GM18502 (cell line): Measurements from ENCODE around the gene OR1N2.
"Not testable (repeated sequence)": the region's sequence is repeated elsewhere in the genome, so short reads cannot be mapped to it uniquely, and the experiment has no call there.

Experiments
- ATAC-seq: cut with Tn5 transposase; IDR thresholded peaks from one replicate; pipeline ENCODE4 v1.9.1; 2021; ENCODE audit warnings: mild to moderate bottlenecking; ENCODE audit not compliant: unreplicated experiment, poor library complexity

The OR1N2 gene

GRCh38 chr9:122552812-122553211, at the start of gene OR1N2:
OR1N2 (plus strand) TSS chr9:122553112; CDS start chr9:122553212, 100 bp downstream.
- ATAC-seq = no peak

- ATAC-seq = no peak
These were observed 45.9 kb upstream of the OR1N2 start for GRCh38 chr9:122506964-122507363.

DNA sequence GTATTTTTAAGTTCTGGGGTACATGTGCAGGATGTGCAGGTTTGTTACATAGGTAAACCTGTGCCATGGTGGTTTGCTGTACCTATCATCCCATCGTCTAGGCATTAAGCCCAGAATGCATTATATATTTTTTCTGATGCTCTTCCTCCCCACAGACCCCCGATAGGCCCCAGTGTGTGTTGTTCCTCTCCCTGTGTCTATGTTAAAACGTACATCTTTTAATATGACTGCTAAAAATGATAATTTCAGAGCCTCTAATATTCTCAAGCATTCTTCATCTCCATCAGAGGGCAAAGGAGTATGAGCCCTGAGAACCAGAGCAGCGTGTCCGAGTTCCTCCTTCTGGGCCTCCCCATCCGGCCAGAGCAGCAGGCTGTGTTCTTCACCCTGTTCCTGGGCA, 42.4 kb upstream of the OR1N2 start, which contains the start of gene OR1J2:
TSS of gene OR1J2 (plus strand) at position 301 of the 400 bp plus-strand sequence. CDS start at position 301, 0 bp downstream.
- ATAC-seq = no peak

DNA sequence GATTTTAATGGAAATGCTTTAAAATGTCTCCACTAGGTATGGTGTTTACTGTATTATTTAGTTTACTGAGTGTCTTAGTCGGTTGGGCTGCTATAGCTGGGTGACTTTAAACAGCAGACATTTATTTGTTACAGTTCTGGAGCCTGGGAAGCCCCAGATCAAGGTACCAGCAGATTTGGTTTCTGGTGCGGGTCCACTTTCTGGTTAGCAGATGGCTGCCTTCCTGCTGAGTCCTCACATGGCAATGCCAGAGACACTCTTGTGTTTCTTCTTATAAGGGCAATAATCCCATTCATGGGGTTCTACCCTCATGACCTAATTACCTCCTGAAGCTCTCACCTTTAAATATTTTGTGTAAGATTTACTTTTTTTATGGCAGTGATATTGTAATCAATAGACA, 34.7 kb upstream of the OR1N2 start:
- ATAC-seq = no peak

DNA sequence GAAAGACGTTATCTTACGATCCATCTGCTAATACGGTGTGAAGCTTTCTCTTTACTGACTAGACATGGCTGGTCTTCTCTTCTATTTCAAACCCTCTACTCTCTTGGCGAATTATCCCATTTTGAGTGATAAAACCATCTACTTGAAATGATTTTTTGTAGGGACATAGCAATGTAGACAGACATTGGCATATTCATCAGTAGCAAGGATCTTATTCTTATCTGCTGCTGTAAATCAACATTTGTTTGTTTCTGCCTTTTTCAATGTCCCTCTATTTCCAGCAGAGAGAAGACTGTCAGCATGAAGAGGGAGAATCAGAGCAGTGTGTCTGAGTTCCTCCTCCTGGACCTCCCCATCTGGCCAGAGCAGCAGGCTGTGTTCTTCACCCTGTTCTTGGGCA, 34.1 kb upstream of the OR1N2 start, which contains the start of gene OR1J4:
TSS of gene OR1J4 (plus strand) at position 301 of the 400 bp plus-strand sequence. CDS start at position 301, 0 bp downstream.
- no peak for ATAC-seq

GRCh38 chr9:122519376-122519775, 33.5 kb upstream of the OR1N2 start:
- ATAC-seq = no peak

- no peak for ATAC-seq
These were observed 26.3 kb upstream of the OR1N2 start for GRCh38 chr9:122526602-122527001.

DNA sequence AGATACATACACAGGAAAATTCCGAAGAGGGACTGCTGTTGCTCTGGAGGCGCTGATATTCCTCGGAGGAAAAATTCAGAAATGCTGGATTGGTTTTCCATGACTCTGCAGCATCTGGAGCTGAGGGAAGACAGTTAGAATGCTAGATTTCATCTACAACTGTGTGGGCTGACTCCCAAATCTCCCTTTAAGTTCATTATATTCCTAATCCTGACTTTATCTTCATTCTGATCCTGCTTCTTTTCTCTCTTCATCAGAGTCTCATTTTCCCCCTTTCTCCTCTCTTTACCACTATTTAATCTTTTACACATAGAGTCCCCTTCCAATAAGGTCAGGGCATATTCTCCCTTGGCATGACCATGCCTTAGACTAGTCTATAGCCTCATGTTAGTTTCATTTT, 25.7 kb upstream of the OR1N2 start, which contains the start of gene OR1N1:
TSS of gene OR1N1 (minus strand) at position 101 of the 400 bp plus-strand sequence. CDS start at position 101, 0 bp downstream.
- no peak for ATAC-seq

- ATAC-seq = not testable (repeated sequence)
These were observed 21.8 kb upstream of the OR1N2 start for GRCh38 chr9:122531157-122531556.

DNA sequence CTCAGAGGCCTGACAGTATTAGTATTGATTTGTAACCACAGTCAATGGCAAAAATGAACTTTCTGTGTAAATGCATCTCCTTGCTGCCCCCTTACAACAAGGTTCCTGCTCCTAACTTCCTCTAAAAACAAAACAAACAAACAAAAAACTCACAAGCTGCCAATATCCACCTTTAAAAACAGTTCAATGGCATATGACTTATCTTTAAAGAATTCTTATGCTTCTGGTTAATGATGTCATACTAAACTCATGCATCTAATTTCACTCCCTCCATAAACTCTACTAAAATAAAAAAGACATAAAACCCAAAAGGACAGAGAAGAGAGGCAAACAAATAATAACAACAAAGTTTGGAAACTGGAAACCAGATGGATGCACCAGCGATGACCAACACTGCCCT, 16.8 kb upstream of the OR1N2 start:
- no peak for ATAC-seq

GRCh38 chr9:122537066-122537465, 15.8 kb upstream of the OR1N2 start:
- ATAC-seq = not testable (repeated sequence)

DNA sequence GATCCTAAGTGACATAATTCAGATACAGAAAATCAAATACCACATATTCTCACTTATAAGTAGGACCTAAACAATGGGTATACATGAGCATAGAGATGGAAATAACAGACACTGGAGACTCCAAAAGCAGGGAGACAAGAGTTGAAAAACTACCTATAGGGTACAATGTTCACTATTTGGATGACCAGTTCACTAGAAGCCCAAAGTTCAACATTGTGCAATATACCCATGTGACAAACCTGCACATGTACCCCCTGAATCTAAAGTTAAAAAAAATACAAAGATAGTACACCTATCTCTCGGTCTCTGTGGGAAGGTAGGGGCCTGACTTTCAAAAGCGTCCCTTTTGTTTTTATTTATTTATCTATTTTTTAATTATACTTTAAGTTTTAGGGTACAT, 14.2 kb upstream of the OR1N2 start:
- no peak for ATAC-seq

- no peak for ATAC-seq
These were observed 6.7 kb upstream of the OR1N2 start for GRCh38 chr9:122546196-122546595.

GRCh38 chr9:122551371-122551770, 1.5 kb upstream of the OR1N2 start:
- ATAC-seq = no peak

GRCh38 chr9:122561446-122561845, 8.5 kb downstream of the OR1N2 start:
- no peak for ATAC-seq

DNA sequence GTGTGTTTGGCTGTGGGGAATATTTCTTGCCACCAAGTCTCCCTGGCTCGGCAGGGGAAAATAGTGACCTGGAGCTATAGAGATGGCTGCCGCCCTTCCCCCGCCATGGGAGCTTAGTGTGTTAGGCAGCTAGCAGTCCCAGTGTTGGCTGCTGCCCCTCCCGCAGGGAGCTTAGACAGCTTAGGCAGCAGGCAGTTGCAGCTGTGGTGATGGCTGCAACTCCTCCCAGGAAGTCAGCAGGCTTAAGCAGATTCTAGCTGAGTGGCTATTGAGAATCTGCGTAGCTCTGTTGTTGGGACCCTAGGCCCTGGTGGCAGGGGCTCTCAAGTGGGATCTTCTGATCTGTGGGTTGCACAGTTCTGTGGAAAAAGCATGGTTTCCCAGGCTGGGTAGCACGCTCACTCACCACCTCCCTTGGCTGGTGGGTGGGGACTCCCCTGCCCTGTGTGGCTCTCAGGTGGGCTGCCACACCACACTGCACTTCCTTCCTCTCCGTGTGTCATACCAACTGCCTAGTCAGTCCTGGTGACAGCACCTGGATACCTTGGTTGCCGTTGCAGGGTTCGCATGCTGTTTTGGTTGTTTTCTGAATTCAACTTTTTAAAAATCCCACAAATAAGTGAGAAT, 9.3 kb downstream of the OR1N2 start:
- no peak for ATAC-seq

GRCh38 chr9:122567901-122568300, 15.0 kb downstream of the OR1N2 start:
- ATAC-seq = no peak

DNA sequence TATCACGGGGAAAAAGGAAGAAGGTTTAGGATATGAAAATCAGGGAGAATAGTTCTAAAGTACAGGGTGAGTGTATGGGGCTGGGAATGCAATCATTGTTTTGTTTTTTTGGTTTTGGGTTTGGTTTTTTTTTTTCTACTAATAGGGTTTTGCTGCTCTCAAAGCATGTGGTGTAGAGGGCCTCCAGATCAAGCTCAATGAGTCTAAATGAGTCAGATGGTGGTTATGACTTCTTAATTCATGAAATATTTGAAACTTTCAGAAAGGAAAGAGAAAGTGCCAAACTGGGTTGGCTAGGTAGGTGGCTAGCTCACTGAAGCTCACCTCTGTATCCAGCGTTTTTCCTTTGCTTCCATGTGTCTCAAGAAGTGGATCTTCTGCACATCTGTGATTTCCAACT, 19.5 kb downstream of the OR1N2 start:
- no peak for ATAC-seq

DNA sequence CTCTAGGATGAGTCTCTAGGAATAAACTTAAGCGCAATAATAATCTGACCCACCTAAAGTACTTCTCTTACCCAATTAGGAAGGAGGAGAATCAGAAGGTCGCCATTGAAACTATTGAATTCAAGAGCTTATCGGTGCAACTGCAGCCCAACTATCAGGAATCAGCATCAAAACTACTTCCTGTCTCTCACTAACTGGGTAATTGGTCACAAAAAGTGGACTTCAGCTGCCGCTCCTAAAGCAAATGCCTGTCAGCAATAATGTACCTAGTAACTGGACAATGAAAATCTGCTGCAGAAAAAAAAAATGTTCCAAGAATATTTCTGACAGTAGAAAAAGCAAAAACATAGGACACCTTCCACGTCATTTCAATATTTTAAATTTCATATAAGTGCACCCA, 27.0 kb downstream of the OR1N2 start:
- ATAC-seq = no peak

GRCh38 chr9:122580360-122580759, 27.4 kb downstream of the OR1N2 start:
- no peak for ATAC-seq

DNA sequence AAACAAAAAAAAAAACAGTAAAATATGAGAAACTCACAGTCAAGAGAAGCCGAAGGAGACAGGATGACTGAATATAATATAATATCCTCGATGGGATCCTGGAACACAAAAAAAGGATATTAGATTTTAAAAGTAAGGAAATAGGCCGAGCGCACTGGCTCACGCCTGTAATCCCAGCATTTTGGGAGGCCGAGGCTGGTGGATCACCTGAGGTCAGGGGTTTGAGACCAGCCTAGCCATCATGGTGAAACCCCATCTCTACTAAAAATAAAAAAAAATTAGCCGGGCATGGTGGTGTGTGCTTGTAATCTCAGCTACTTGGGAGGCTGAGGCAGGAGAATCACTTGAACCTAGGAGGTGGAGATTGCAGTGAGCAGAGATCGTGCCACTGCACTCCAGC, 30.4 kb downstream of the OR1N2 start, which contains the start of gene OR1L8:
TSS of gene OR1L8 (minus strand) at position 101 of the 400 bp plus-strand sequence. CDS start 14,907 bp downstream, outside the sequence.
- not testable (repeated sequence) for ATAC-seq
